Activated gamma-delta T cell treated with Interleukin-2 at 50 U/mL for 16 hours (primary cell): ENCODE data around the gene TTYH2.
"Not testable (repeated sequence)": the region's sequence is repeated elsewhere in the genome, so short reads cannot be mapped to it uniquely, and the experiment has no call there.

ENCODE experiments used
- DNase-seq: peaks from one replicate; pipeline ENCODE4 v3.0.0-alpha.2; 2020

The TTYH2 gene

GRCh38 chr17:74212913-74213791, at the start of gene TTYH2:
Gene TTYH2, plus strand, starts transcription at chr17:74213571. Its CDS starts 17 bp downstream, at chr17:74213588.
- peak; percentile 58 for DNase-seq

GRCh38 chr17:74163836-74164235, 49.5 kb upstream of the TTYH2 start:
- no peak for DNase-seq

GRCh38 chr17:74164446-74165045, 48.8 kb upstream of the TTYH2 start:
- no peak for DNase-seq

- DNase-seq = no peak
Observed at GRCh38 chr17:74165797-74166365, 47.5 kb upstream of the TTYH2 start.

GRCh38 chr17:74170924-74171323, 42.4 kb upstream of the TTYH2 start:
- DNase-seq = no peak

GRCh38 chr17:74172700-74173099, 40.7 kb upstream of the TTYH2 start:
- no peak for DNase-seq

- DNase-seq = peak; percentile 15
Observed at GRCh38 chr17:74176546-74177001, 36.8 kb upstream of the TTYH2 start.

GRCh38 chr17:74177018-74177450, 36.3 kb upstream of the TTYH2 start:
- DNase-seq = no peak

GRCh38 chr17:74179576-74179975, 33.8 kb upstream of the TTYH2 start:
- DNase-seq = no peak

- DNase-seq = no peak
Observed at GRCh38 chr17:74180336-74180735, 33.0 kb upstream of the TTYH2 start.

GRCh38 chr17:74181341-74181740, 32.0 kb upstream of the TTYH2 start:
- no peak for DNase-seq

- no peak for DNase-seq
Observed at GRCh38 chr17:74182041-74182723, 31.2 kb upstream of the TTYH2 start.

GRCh38 chr17:74183411-74183810, 30.0 kb upstream of the TTYH2 start:
- DNase-seq = no peak

GRCh38 chr17:74185571-74186185, 27.7 kb upstream of the TTYH2 start:
- DNase-seq = no peak

GRCh38 chr17:74186498-74186897, 26.9 kb upstream of the TTYH2 start:
- DNase-seq = no peak

GRCh38 chr17:74187761-74188160, 25.6 kb upstream of the TTYH2 start:
- DNase-seq = no peak

GRCh38 chr17:74188687-74189086, 24.7 kb upstream of the TTYH2 start:
- not testable (repeated sequence) for DNase-seq

- no peak for DNase-seq
Observed at GRCh38 chr17:74190154-74190553, 23.2 kb upstream of the TTYH2 start.

- no peak for DNase-seq
Observed at GRCh38 chr17:74190807-74191406, 22.5 kb upstream of the TTYH2 start.

GRCh38 chr17:74192950-74193781, 20.2 kb upstream of the TTYH2 start:
- DNase-seq = no peak

GRCh38 chr17:74194682-74195081, 18.7 kb upstream of the TTYH2 start:
- no peak for DNase-seq
